ENCODE measurements around the gene LZTR1. TPM values are rescaled to one million over a fixed set of nuclear protein-coding genes. Genes with fewer than 3 reads are reported as not detected.

LZTR1 gene
- polyA plus RNA-seq, 1 experiment = 28.3 TPM

DNA sequence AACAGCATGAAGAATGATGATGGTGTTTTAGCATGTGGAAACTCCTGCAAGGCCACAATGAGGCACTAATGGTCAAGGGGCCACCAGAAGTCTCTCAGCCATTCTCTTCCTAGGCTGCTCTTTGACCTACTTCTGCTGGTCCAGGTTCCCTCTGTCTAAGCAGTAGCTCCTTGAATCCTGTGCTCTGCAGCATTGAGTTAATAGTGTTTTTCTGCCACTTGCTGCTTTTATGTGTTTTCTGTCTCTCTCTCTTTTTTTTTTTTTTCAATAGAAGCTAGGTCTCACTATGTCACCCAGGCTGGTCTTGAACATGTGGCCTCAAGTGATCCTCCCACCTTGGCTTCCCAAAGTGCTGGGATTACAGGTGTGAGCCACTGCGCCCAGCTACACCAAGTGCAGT, 35.1 kb upstream of the LZTR1 start:
- no peak overlapping the region for H3K27ac ChIP-seq (ENCODE audit: low read depth, low read length)
- no peaks in the 10 kb centered on the region for H3K27me3 ChIP-seq (ENCODE audit: control insufficient read depth, insufficient read depth, low read length)
- TF ChIP-seq CTCF (IDR thresholded peaks at IDR 0.05; ENCODE audit: low read depth, low read length) = no peak
- CTCF ChIA-PET = interaction anchor here (1.6 kb wide), 1 partner anchor 30 kb away, joined by 5 read pairs; no protein-coding TSS in a partner anchor
- POLR2A ChIA-PET = no interaction called here
- no peak for DNase-seq (ENCODE audit: low read depth, low spot score)
- no peaks in the 10 kb centered on the region for H3K9me3 ChIP-seq (ENCODE audit: control insufficient read depth, insufficient read depth, low read length)
- H3K4me3 ChIP-seq (ENCODE audit: low read depth, low read length) = no peak overlapping the region

DNA sequence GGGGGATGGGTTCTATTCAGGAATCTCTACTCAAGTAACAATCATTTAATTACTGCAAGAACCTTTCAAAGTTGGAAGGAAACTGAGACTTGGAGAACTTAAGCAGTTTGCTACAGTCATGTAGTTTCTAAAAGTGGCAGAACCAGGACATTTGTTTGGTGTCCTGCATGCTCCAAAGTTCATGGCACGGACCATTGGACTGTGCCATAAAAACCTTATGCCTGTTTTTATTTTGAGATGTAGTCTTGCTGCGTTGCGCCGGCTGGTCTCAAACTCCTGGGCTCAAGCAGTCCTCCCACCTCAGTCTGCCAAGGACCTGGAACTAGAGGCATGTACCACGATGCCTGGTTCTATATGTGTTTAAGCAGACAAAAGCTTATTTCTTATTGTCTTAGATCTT, 33.6 kb upstream of the LZTR1 start:
- CTCF ChIA-PET = interaction anchor here (1.0 to 1.4 kb wide), 2 partner anchors 13 to 63 kb away, joined by 3 to 4 read pairs; no protein-coding TSS in a partner anchor
- Histone ChIP-seq H3K4me3 (ENCODE audit: low read depth, low read length) (no peak overlapping the region), H3K27ac (ENCODE audit: low read depth, low read length) (no peak overlapping the region), H3K9me3 (ENCODE audit: control insufficient read depth, insufficient read depth, low read length) (no peaks in the 10 kb centered on the region), H3K27me3 (ENCODE audit: control insufficient read depth, insufficient read depth, low read length) (no peaks in the 10 kb centered on the region)
- DNase-seq (ENCODE audit: low read depth, low spot score) = no peak
- no peak for TF ChIP-seq CTCF (IDR thresholded peaks at IDR 0.05; ENCODE audit: low read depth, low read length)
- POLR2A ChIA-PET = no interaction called here

DNA sequence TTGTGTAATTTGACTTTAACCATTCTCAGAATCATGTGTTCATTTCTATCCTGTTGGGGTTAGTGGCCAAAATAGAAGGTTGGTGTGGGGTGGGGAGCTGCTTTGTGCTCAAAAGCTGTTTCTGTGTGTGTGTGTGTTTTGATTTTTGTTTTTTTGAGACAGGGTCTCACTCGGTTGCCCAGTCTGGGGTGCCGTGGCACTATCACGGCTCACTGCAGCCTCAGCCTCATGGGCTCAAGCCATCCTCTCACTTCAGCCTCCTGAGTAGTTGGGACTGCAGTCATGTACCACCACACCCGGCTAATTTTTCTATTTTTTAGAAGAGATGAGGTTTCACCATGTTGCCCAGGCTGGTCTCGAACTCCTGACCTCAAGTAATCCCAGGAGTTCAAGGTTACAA, 33.1 kb upstream of the LZTR1 start:
- ChIA-PET POLR2A (no interaction called here), CTCF (interaction anchor here (1.4 kb wide), 1 partner anchor 13 kb away, joined by 4 read pairs; no protein-coding TSS in a partner anchor)
- H3K27me3 ChIP-seq (ENCODE audit: control insufficient read depth, insufficient read depth, low read length) = no peaks in the 10 kb centered on the region
- no peak overlapping the region for H3K27ac ChIP-seq (ENCODE audit: low read depth, low read length)
- no peak overlapping the region for H3K4me3 ChIP-seq (ENCODE audit: low read depth, low read length)
- no peak for DNase-seq (ENCODE audit: low read depth, low spot score)
- no peaks in the 10 kb centered on the region for H3K9me3 ChIP-seq (ENCODE audit: control insufficient read depth, insufficient read depth, low read length)
- TF ChIP-seq CTCF (IDR thresholded peaks at IDR 0.05; ENCODE audit: low read depth, low read length) = no peak

DNA sequence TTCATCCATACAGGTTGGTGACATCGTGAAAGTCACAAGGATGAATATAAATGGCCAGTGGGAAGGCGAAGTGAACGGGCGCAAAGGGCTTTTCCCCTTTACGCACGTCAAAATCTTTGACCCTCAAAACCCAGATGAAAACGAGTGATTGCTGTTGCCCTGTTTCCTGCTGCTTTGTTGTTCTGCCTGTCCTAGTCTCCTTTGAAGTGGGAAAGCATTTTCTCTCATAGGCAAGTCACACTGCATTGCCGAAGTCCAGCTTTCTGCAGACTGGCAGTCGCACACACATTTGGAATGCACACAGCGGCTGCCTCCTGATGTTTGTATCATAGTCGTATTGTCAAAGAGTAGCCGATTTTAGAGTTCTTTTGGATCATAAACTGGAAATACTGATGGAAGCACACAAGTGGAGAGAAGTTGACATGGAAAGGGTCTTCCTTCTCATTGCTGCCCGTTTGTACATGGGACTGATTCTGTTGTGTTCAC, 32.4 kb upstream of the LZTR1 start:
- no peak overlapping the region for H3K4me3 ChIP-seq (ENCODE audit: low read depth, low read length)
- DNase-seq (ENCODE audit: low read depth, low spot score) = no peak
- CTCF ChIA-PET = no interaction called here
- no peaks in the 10 kb centered on the region for H3K9me3 ChIP-seq (ENCODE audit: control insufficient read depth, insufficient read depth, low read length)
- POLR2A ChIA-PET = interaction anchor here (0.6 kb wide), 1 partner anchor 21 kb away, joined by 3 read pairs; no protein-coding TSS in a partner anchor
- H3K27ac ChIP-seq (ENCODE audit: low read depth, low read length) = no peak overlapping the region
- no peaks in the 10 kb centered on the region for H3K27me3 ChIP-seq (ENCODE audit: control insufficient read depth, insufficient read depth, low read length)
- no peak for TF ChIP-seq CTCF (IDR thresholded peaks at IDR 0.05; ENCODE audit: low read depth, low read length)

GRCh38 chr22:20951151-20951931, 30.8 kb upstream of the LZTR1 start:
- ChIA-PET CTCF (interaction anchor here (0.7 to 1.4 kb wide), 3 partner anchors 34 to 65 kb away, joined by 3 to 5 read pairs (median 3); no protein-coding TSS in a partner anchor), POLR2A (no interaction called here)
- TF ChIP-seq CTCF (IDR thresholded peaks at IDR 0.05; ENCODE audit: low read depth, low read length) = no peak

More at GRCh38 chr22:20951151-20951931, 30.8 kb upstream of the LZTR1 start:
- no peaks in the 10 kb centered on the region for H3K27me3 ChIP-seq (ENCODE audit: control insufficient read depth, insufficient read depth, low read length)
- DNase-seq (ENCODE audit: low read depth, low spot score) = no peak
- H3K27ac ChIP-seq (ENCODE audit: low read depth, low read length) = no peak overlapping the region
- no peak overlapping the region for H3K4me3 ChIP-seq (ENCODE audit: low read depth, low read length)
- no peaks in the 10 kb centered on the region for H3K9me3 ChIP-seq (ENCODE audit: control insufficient read depth, insufficient read depth, low read length)
